NCI-H1930 (cell line): ENCODE measurements around the gene INPP5F.
"Not testable (repeated sequence)": the region's sequence is repeated elsewhere in the genome, so short reads cannot be mapped to it uniquely, and the experiment has no call there.

ENCODE experiments used
- DNase-seq, 2 experiments: peaks; one replicate each; lab custom pipeline; 2025; lab: John Stamatoyannopoulos, UW

Gene INPP5F

GRCh38 chr10:119777686-119778085, 51.8 kb downstream of the INPP5F start:
- no peak for DNase-seq

GRCh38 chr10:119778776-119779445, 53.1 kb downstream of the INPP5F start:
- DNase-seq: no peak

- DNase-seq: no peak
Measured at GRCh38 chr10:119780879-119781480, 55.1 kb downstream of the INPP5F start.

GRCh38 chr10:119781498-119781897, 55.6 kb downstream of the INPP5F start:
- no peak for DNase-seq

GRCh38 chr10:119782981-119783664, 57.3 kb downstream of the INPP5F start:
- no peak for DNase-seq

GRCh38 chr10:119783665-119784027, 57.8 kb downstream of the INPP5F start:
- no peak for DNase-seq

GRCh38 chr10:119784340-119785067, 58.7 kb downstream of the INPP5F start:
- DNase-seq: peak; percentile 2 to 4

GRCh38 chr10:119786117-119786769, 60.4 kb downstream of the INPP5F start:
- no peak for DNase-seq

GRCh38 chr10:119795101-119795500, 69.3 kb downstream of the INPP5F start:
- DNase-seq: not testable (repeated sequence)

- DNase-seq: no peak
Measured at GRCh38 chr10:119796039-119796438, 70.2 kb downstream of the INPP5F start.

- DNase-seq: no peak
Measured at GRCh38 chr10:119801176-119801575, 75.3 kb downstream of the INPP5F start.

GRCh38 chr10:119801998-119802538, 76.2 kb downstream of the INPP5F start:
- no peak for DNase-seq

- DNase-seq: no peak
Measured at GRCh38 chr10:119803264-119803663, 77.4 kb downstream of the INPP5F start.

- no peak for DNase-seq
Measured at GRCh38 chr10:119805702-119806230, 79.9 kb downstream of the INPP5F start.

- DNase-seq: no peak
Measured at GRCh38 chr10:119806334-119807130, 80.7 kb downstream of the INPP5F start.

GRCh38 chr10:119807960-119808697, 82.3 kb downstream of the INPP5F start:
- no peak for DNase-seq

- no peak for DNase-seq
Measured at GRCh38 chr10:119811122-119811521, 85.3 kb downstream of the INPP5F start.

GRCh38 chr10:119812684-119813083, 86.8 kb downstream of the INPP5F start:
- no peak for DNase-seq

- DNase-seq: no peak
Measured at GRCh38 chr10:119815671-119816070, 89.8 kb downstream of the INPP5F start.
